Measurements from ENCODE around the gene GAL.

The GAL gene

DNA sequence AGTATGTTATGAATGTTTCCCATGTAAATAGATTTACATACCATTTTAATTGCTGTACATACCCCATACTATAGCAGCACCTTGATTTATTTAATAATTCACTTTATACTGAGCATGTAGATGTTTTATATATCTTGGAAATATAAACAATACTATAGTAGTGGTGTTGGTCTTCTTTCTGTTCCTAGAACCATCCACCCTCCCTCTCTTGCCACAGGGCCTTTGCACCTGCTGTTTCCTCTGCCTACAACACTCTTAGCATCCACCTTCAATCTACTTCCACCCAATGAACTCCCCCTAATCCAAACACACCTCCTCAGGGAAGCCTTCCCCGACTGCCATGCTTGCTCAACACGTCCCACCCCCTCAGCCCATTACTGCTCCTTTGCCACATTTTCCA, 36.7 kb downstream of the GAL start:
- H2AFZ ChIP-seq (ENCODE audit: low read length) = no peak overlapping the region
- H3K36me3 ChIP-seq (ENCODE audit: insufficient read depth, low read length) = no peaks in the 10 kb centered on the region
- H3K79me2 ChIP-seq (ENCODE audit: insufficient read depth, low read length) = no peaks in the 10 kb centered on the region
- no peaks in the 10 kb centered on the region for H3K4me1 ChIP-seq (ENCODE audit: insufficient read depth, low read length, poor library complexity, severe bottlenecking)
- no peaks in the 10 kb centered on the region for H3K27me3 ChIP-seq (ENCODE audit: insufficient read depth, low read length, poor library complexity, severe bottlenecking)
- H3F3A ChIP-seq (ENCODE audit: low read depth) = no peaks in the 10 kb centered on the region
- H3K9ac ChIP-seq (ENCODE audit: low read depth, low read length, poor library complexity, severe bottlenecking) = no peak overlapping the region
- no peak overlapping the region for H3K4me2 ChIP-seq (ENCODE audit: low read depth, low read length, poor library complexity, severe bottlenecking)
- no peaks in the 10 kb centered on the region for H4K20me1 ChIP-seq (ENCODE audit: insufficient read depth, low read length, poor library complexity, severe bottlenecking)
- H3K9me3 ChIP-seq (ENCODE audit: insufficient read depth, low read depth, low read length) = no peaks in the 10 kb centered on the region
- H3K9me2 ChIP-seq (replicated peaks; ENCODE audit: low read depth, low read length) = no peaks in the 10 kb centered on the region
- TF ChIP-seq EZH2phosphoT487 (IDR thresholded peaks at IDR 0.05; ENCODE audit: borderline replicate concordance) = no peak
- TF ChIP-seq, protein P1, sequence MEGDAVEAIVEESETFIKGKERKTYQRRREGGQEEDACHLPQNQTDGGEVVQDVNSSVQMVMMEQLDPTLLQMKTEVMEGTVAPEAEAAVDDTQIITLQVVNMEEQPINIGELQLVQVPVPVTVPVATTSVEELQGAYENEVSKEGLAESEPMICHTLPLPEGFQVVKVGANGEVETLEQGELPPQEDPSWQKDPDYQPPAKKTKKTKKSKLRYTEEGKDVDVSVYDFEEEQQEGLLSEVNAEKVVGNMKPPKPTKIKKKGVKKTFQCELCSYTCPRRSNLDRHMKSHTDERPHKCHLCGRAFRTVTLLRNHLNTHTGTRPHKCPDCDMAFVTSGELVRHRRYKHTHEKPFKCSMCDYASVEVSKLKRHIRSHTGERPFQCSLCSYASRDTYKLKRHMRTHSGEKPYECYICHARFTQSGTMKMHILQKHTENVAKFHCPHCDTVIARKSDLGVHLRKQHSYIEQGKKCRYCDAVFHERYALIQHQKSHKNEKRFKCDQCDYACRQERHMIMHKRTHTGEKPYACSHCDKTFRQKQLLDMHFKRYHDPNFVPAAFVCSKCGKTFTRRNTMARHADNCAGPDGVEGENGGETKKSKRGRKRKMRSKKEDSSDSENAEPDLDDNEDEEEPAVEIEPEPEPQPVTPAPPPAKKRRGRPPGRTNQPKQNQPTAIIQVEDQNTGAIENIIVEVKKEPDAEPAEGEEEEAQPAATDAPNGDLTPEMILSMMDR (conservative IDR thresholded peaks at IDR 0.05; ENCODE audit: low read length) = no peak
- no peak overlapping the region for H3K4me3 ChIP-seq (ENCODE audit: low read length, poor library complexity, severe bottlenecking)

DNA sequence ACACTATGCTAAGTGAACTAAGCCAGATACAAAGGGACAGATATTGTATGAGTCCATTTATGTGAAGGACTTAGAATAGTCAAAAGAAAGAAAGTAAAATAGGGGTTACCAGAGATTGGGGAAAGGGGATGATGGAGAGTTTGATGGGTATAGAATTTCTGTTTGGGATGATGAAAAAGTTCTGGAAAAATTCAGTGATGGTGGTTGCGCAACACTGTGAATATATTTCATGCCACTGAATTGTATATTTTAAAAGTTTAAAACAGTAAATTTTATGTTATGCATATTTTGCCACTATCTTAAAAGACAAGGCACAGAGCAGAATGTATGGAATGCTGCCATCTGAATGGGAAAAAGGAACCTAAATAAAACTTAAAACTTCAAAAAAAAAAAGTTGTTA, 37.8 kb downstream of the GAL start:
- no peaks in the 10 kb centered on the region for H3K36me3 ChIP-seq (ENCODE audit: insufficient read depth, low read length)
- no peaks in the 10 kb centered on the region for H3F3A ChIP-seq (ENCODE audit: low read depth)
- H3K4me3 ChIP-seq (ENCODE audit: low read length, poor library complexity, severe bottlenecking) = no peak overlapping the region
- TF ChIP-seq, protein P1 (conservative IDR thresholded peaks at IDR 0.05; ENCODE audit: low read length) = no peak
- no peak for TF ChIP-seq EZH2phosphoT487 (IDR thresholded peaks at IDR 0.05; ENCODE audit: borderline replicate concordance)
- H3K9me2 ChIP-seq (replicated peaks; ENCODE audit: low read depth, low read length) = no peaks in the 10 kb centered on the region
- no peaks in the 10 kb centered on the region for H3K9me3 ChIP-seq (ENCODE audit: insufficient read depth, low read depth, low read length)
- H3K9ac ChIP-seq (ENCODE audit: low read depth, low read length, poor library complexity, severe bottlenecking) = no peak overlapping the region
- H3K4me1 ChIP-seq (ENCODE audit: insufficient read depth, low read length, poor library complexity, severe bottlenecking) = no peaks in the 10 kb centered on the region
- no peak overlapping the region for H3K4me2 ChIP-seq (ENCODE audit: low read depth, low read length, poor library complexity, severe bottlenecking)
- H4K20me1 ChIP-seq (ENCODE audit: insufficient read depth, low read length, poor library complexity, severe bottlenecking) = no peaks in the 10 kb centered on the region
- H3K79me2 ChIP-seq (ENCODE audit: insufficient read depth, low read length) = no peaks in the 10 kb centered on the region
- no peak overlapping the region for H2AFZ ChIP-seq (ENCODE audit: low read length)
- H3K27me3 ChIP-seq (ENCODE audit: insufficient read depth, low read length, poor library complexity, severe bottlenecking) = no peaks in the 10 kb centered on the region

DNA sequence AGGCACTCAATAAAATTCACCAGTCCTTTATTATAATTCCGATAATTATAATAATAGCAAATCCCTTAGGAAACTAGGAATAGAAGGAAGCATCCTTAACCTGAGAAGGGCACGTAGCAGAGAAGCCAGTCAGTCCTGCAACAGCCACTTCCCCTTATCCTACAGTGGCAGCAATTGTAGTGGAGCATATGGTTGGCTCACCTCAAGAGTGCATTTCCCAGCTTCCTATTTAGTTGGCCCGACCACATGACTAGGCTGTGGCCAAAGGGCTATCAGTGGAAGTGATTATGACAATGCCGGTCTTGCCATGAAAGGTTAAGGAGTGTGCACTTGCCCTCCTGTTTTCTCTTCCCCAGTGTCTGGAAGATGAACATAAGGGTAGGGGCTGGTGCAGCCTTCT, 39.9 kb downstream of the GAL start:
- H3F3A ChIP-seq (ENCODE audit: low read depth) = no peaks in the 10 kb centered on the region
- no peaks in the 10 kb centered on the region for H3K27me3 ChIP-seq (ENCODE audit: insufficient read depth, low read length, poor library complexity, severe bottlenecking)
- H3K36me3 ChIP-seq (ENCODE audit: insufficient read depth, low read length) = no peaks in the 10 kb centered on the region
- H3K4me2 ChIP-seq (ENCODE audit: low read depth, low read length, poor library complexity, severe bottlenecking) = no peak overlapping the region
- TF ChIP-seq, protein P1 (conservative IDR thresholded peaks at IDR 0.05; ENCODE audit: low read length) = no peak
- no peak for TF ChIP-seq EZH2phosphoT487 (IDR thresholded peaks at IDR 0.05; ENCODE audit: borderline replicate concordance)
- no peaks in the 10 kb centered on the region for H3K9me3 ChIP-seq (ENCODE audit: insufficient read depth, low read depth, low read length)
- H3K4me1 ChIP-seq (ENCODE audit: insufficient read depth, low read length, poor library complexity, severe bottlenecking) = no peaks in the 10 kb centered on the region
- H3K9me2 ChIP-seq (replicated peaks; ENCODE audit: low read depth, low read length) = no peaks in the 10 kb centered on the region
- H2AFZ ChIP-seq (ENCODE audit: low read length) = no peak overlapping the region
- no peaks in the 10 kb centered on the region for H3K79me2 ChIP-seq (ENCODE audit: insufficient read depth, low read length)
- no peak overlapping the region for H3K4me3 ChIP-seq (ENCODE audit: low read length, poor library complexity, severe bottlenecking)
- no peaks in the 10 kb centered on the region for H4K20me1 ChIP-seq (ENCODE audit: insufficient read depth, low read length, poor library complexity, severe bottlenecking)
- H3K9ac ChIP-seq (ENCODE audit: low read depth, low read length, poor library complexity, severe bottlenecking) = no peak overlapping the region
